MM.1S (cell line): ENCODE data around the gene PDGFD.

Source experiments
- DNase-seq: peaks from one replicate; pipeline ENCODE4 v3.0.0-alpha.2; 2015
- H2AFZ ChIP-seq: fragments of 300-600 bp; sonication (generic); 2 replicates; pipeline ENCODE4 v1.6.0; 2016; ENCODE audit warnings: antibody characterized with exemption, low read length
- H3F3A ChIP-seq: fragments of 300-600 bp; sonication (generic); 2 replicates; pipeline ENCODE4 v1.6.1; 2016; ENCODE audit warnings: mild to moderate bottlenecking, antibody characterized with exemption, low read length, moderate library complexity, mixed read lengths; ENCODE audit not compliant: insufficient read depth
- H3K27ac ChIP-seq: fragments of 300-600 bp; sonication (generic); 2 replicates; pipeline ENCODE4 v1.5.1; 2016; ENCODE audit warnings: mild to moderate bottlenecking, low read length
- H3K27me3 ChIP-seq: fragments of 300-600 bp; sonication (generic); replicated peaks from 2 replicates; pipeline ENCODE4 v1.6.0; 2016; ENCODE audit warnings: low read length; ENCODE audit not compliant: insufficient read depth
- H3K36me3 ChIP-seq: fragments of 300-600 bp; sonication (generic); replicated peaks from 2 replicates; pipeline ENCODE4 v1.6.1; 2016; ENCODE audit warnings: mild to moderate bottlenecking, low read length, mixed read lengths; ENCODE audit not compliant: insufficient read depth
- H3K4me1 ChIP-seq: fragments of 300-600 bp; sonication (generic); 2 replicates; pipeline ENCODE4 v1.6.1; 2016; ENCODE audit warnings: low read length, mixed read lengths
- H3K4me2 ChIP-seq: fragments of 300-600 bp; sonication (generic); 2 replicates; pipeline ENCODE4 v1.6.0; 2016; ENCODE audit warnings: low read depth, low read length
- H3K4me3 ChIP-seq: fragments of 300-600 bp; sonication (generic); 2 replicates; pipeline ENCODE4 v1.5.1; 2016; ENCODE audit warnings: low read length, mixed read lengths
- H3K79me2 ChIP-seq: fragments of 300-600 bp; sonication (generic); 2 replicates; pipeline ENCODE4 v1.6.1; 2016; ENCODE audit warnings: mixed run types, low read length, mixed read lengths
- H3K9ac ChIP-seq: fragments of 300-600 bp; sonication (generic); 2 replicates; pipeline ENCODE4 v1.6.1; 2016; ENCODE audit warnings: low read length, mixed read lengths
- H3K9me2 ChIP-seq: fragments of 300-600 bp; sonication (generic); replicated peaks from 2 replicates; pipeline ENCODE4 v1.6.1; 2016; ENCODE audit warnings: mild to moderate bottlenecking, low read length, mixed read lengths; ENCODE audit not compliant: insufficient read depth
- H3K9me3 ChIP-seq: fragments of 300-600 bp; sonication (generic); replicated peaks from 2 replicates; pipeline ENCODE4 v1.6.1; 2016; ENCODE audit warnings: mild to moderate bottlenecking, low read length, mixed read lengths; ENCODE audit not compliant: insufficient read depth
- H4K20me1 ChIP-seq: fragments of 300-600 bp; sonication (generic); 2 replicates; pipeline ENCODE4 v1.6.1; 2016; ENCODE audit warnings: mild to moderate bottlenecking, low read length, moderate library complexity, mixed read lengths; ENCODE audit not compliant: insufficient read depth
- CTCF ChIP-seq: fragments of 300-600 bp; sonication (generic); IDR thresholded peaks from 2 replicates; pipeline ENCODE4 v1.5.1; 2016; ENCODE audit warnings: antibody characterized with exemption, low read length, mixed read lengths
- EZH2 ChIP-seq: fragments of 300-600 bp; sonication (generic); optimal IDR thresholded peaks from 2 replicates; pipeline ENCODE3; 2017; ENCODE audit warnings: low read depth, mild to moderate bottlenecking, antibody characterized with exemption, low read length, mixed read lengths
- EZH2phosphoT487 ChIP-seq: fragments of 300-600 bp; sonication (generic); IDR thresholded peaks from 2 replicates; pipeline ENCODE4 v1.6.1; 2018; ENCODE audit warnings: antibody characterized with exemption, low read length

Gene PDGFD

GRCh38 chr11:103935219-103935618 is 228.7 kb downstream of the PDGFD start:
- H4K20me1 ChIP-seq = no peaks in the 10 kb centered on the region

GRCh38 chr11:103929170-103929903 is 234.6 kb downstream of the PDGFD start:
- H2AFZ ChIP-seq = peak overlapping the region; percentile 49
- no peaks in the 10 kb centered on the region for H3F3A ChIP-seq
- H3K9ac ChIP-seq = no peak overlapping the region; the same call in 1 of the 2 replicates
- no peaks in the 10 kb centered on the region for H3K79me2 ChIP-seq
- H3K27ac ChIP-seq = peak overlapping the region; percentile 42; the same call in 1 of the 2 replicates
- peak overlapping the region; percentile 54 for H3K4me2 ChIP-seq
- no peaks in the 10 kb centered on the region for H3K27me3 ChIP-seq
- no peaks in the 10 kb centered on the region for H4K20me1 ChIP-seq
- no peaks in the 10 kb centered on the region for H3K36me3 ChIP-seq
- no peak for TF ChIP-seq EZH2phosphoT487
- no peak for TF ChIP-seq EZH2
- TF ChIP-seq CTCF = no peak
- peaks cover 24% of the 10 kb centered on the region for H3K4me1 ChIP-seq
- H3K9me3 ChIP-seq = no peaks in the 10 kb centered on the region
- no peaks in the 10 kb centered on the region for H3K9me2 ChIP-seq
- DNase-seq = peak; percentile 70
- peak overlapping the region; percentile 40 for H3K4me3 ChIP-seq

More at GRCh38 chr11:103935219-103935618, 228.7 kb downstream of the PDGFD start:
- H3K27ac ChIP-seq = no peak overlapping the region
- H3K9me2 ChIP-seq = no peaks in the 10 kb centered on the region
- H2AFZ ChIP-seq = no peak overlapping the region
- no peak overlapping the region for H3K4me2 ChIP-seq
- H3K9me3 ChIP-seq = no peaks in the 10 kb centered on the region
- H3K36me3 ChIP-seq = no peaks in the 10 kb centered on the region
- H3K9ac ChIP-seq = no peak overlapping the region
- no peak overlapping the region for H3K4me3 ChIP-seq
- H3F3A ChIP-seq = no peaks in the 10 kb centered on the region
- H3K27me3 ChIP-seq = no peaks in the 10 kb centered on the region
- DNase-seq = no peak
- no peak for TF ChIP-seq EZH2
- TF ChIP-seq CTCF = no peak
- TF ChIP-seq EZH2phosphoT487 = no peak
- H3K79me2 ChIP-seq = no peaks in the 10 kb centered on the region
- H3K4me1 ChIP-seq = peaks cover 16% of the 10 kb centered on the region

GRCh38 chr11:103928802-103929161 is 235.2 kb downstream of the PDGFD start:
- H3F3A ChIP-seq = no peaks in the 10 kb centered on the region
- H3K27me3 ChIP-seq = no peaks in the 10 kb centered on the region
- H4K20me1 ChIP-seq = no peaks in the 10 kb centered on the region
- H3K9ac ChIP-seq = no peak overlapping the region
- DNase-seq = no peak
- no peak overlapping the region for H3K4me3 ChIP-seq
- H3K9me2 ChIP-seq = no peaks in the 10 kb centered on the region
- peak overlapping the region; percentile 42; the same call in 1 of the 2 replicates for H3K27ac ChIP-seq
- no peaks in the 10 kb centered on the region for H3K79me2 ChIP-seq
- no peaks in the 10 kb centered on the region for H3K9me3 ChIP-seq
- H3K4me2 ChIP-seq = peak overlapping the region; percentile 54
- no peak for TF ChIP-seq EZH2phosphoT487
- peaks cover 29% of the 10 kb centered on the region for H3K4me1 ChIP-seq
- no peaks in the 10 kb centered on the region for H3K36me3 ChIP-seq
- no peak overlapping the region for H2AFZ ChIP-seq

GRCh38 chr11:103928040-103928801 is 235.7 kb downstream of the PDGFD start:
- H3K27ac ChIP-seq = no peak overlapping the region
- DNase-seq = no peak

More at GRCh38 chr11:103928040-103928801, 235.7 kb downstream of the PDGFD start:
- H3K79me2 ChIP-seq = no peaks in the 10 kb centered on the region
- no peaks in the 10 kb centered on the region for H3K36me3 ChIP-seq
- no peaks in the 10 kb centered on the region for H4K20me1 ChIP-seq
- H3K9me3 ChIP-seq = no peaks in the 10 kb centered on the region
- no peaks in the 10 kb centered on the region for H3K27me3 ChIP-seq
- TF ChIP-seq CTCF (no peak), EZH2 (no peak)
- H3K9me2 ChIP-seq = no peaks in the 10 kb centered on the region
- H3F3A ChIP-seq = no peaks in the 10 kb centered on the region
- H3K9ac ChIP-seq = no peak overlapping the region
- H2AFZ ChIP-seq = no peak overlapping the region
- H3K4me3 ChIP-seq = no peak overlapping the region
- no peak overlapping the region for H3K4me2 ChIP-seq
- peaks cover 33% of the 10 kb centered on the region for H3K4me1 ChIP-seq
